ENCODE measurements around the gene SAMD4A. TPM values are rescaled to one million over a fixed set of nuclear protein-coding genes. Genes with fewer than 3 reads are reported as not detected.

SAMD4A gene
- polyA plus RNA-seq, 4 donors, result 2.7 to 9.6 (median 3.5) TPM

- no peaks in the 10 kb centered on the region for H3K36me3 ChIP-seq (ENCODE audit: control insufficient read depth in 3 of 3, insufficient read depth in 2 of 3, low read depth in 1 of 3, low read length in 3 of 3)
- peaks cover 0 to 10% (median 0%) of the 10 kb centered on the region in 3 donors for H3K4me1 ChIP-seq (ENCODE audit: control insufficient read depth in 3 of 3, insufficient read depth in 2 of 3, low read depth in 1 of 3, low read length in 2 of 3)
- H3K9me3 ChIP-seq (ENCODE audit: control insufficient read depth in 2 of 2, insufficient read depth in 1 of 2, low read depth in 1 of 2, low read length in 1 of 2), result no peaks in the 10 kb centered on the region
- H3K27me3 ChIP-seq (ENCODE audit: control insufficient read depth in 3 of 3, insufficient read depth in 3 of 3, low read length in 3 of 3), result no peaks in the 10 kb centered on the region
- 14 to 40% (median 31%) methylated on average over 2 of the region's 2 CpGs for WGBS, 3 donors
- FAIRE-seq, result no peak
- no peak overlapping the region for H3K27ac ChIP-seq (ENCODE audit: low read depth in 1 of 3, low read length in 2 of 3)
- H3K4me3 ChIP-seq (ENCODE audit: low read depth in 1 of 3, low read length in 3 of 3), result no peak overlapping the region
- DNase-seq, result no peak
These were observed 31.3 kb upstream of the SAMD4A start for GRCh38 chr14:54535646-54536045.

- DNase-seq (peak; percentile 57 to 66), FAIRE-seq (peak; percentile 87)
- no peak overlapping the region for H3K4me3 ChIP-seq (ENCODE audit: low read depth in 1 of 3, low read length in 3 of 3)
- 21 to 62% (median 35%) methylated on average over 2 of the region's 2 CpGs for WGBS, 3 donors
- H3K27me3 ChIP-seq (ENCODE audit: control insufficient read depth in 3 of 3, insufficient read depth in 3 of 3, low read length in 3 of 3), result no peaks in the 10 kb centered on the region
- H3K36me3 ChIP-seq (ENCODE audit: control insufficient read depth in 3 of 3, insufficient read depth in 2 of 3, low read depth in 1 of 3, low read length in 3 of 3), result no peaks in the 10 kb centered on the region
- H3K27ac ChIP-seq (ENCODE audit: low read depth in 1 of 3, low read length in 2 of 3), result no peak overlapping the region
- H3K9me3 ChIP-seq (ENCODE audit: control insufficient read depth in 2 of 2, insufficient read depth in 1 of 2, low read depth in 1 of 2, low read length in 1 of 2), result no peaks in the 10 kb centered on the region
- H3K4me1 ChIP-seq (ENCODE audit: control insufficient read depth in 3 of 3, insufficient read depth in 2 of 3, low read depth in 1 of 3, low read length in 2 of 3), result peaks cover 0 to 10% (median 0%) of the 10 kb centered on the region in 3 donors
These were observed 29.3 kb upstream of the SAMD4A start for GRCh38 chr14:54537651-54538050.

- Histone ChIP-seq H3K4me3 (ENCODE audit: low read depth in 1 of 3, low read length in 3 of 3) (no peak overlapping the region), H3K27me3 (ENCODE audit: control insufficient read depth in 3 of 3, insufficient read depth in 3 of 3, low read length in 3 of 3) (no peaks in the 10 kb centered on the region), H3K27ac (ENCODE audit: low read depth in 1 of 3, low read length in 2 of 3) (no peak overlapping the region), H3K9me3 (ENCODE audit: control insufficient read depth in 2 of 2, insufficient read depth in 1 of 2, low read depth in 1 of 2, low read length in 1 of 2) (no peaks in the 10 kb centered on the region), H3K4me1 (ENCODE audit: control insufficient read depth in 3 of 3, insufficient read depth in 2 of 3, low read depth in 1 of 3, low read length in 2 of 3) (peaks cover 0 to 10% (median 0%) of the 10 kb centered on the region in 3 donors), H3K36me3 (ENCODE audit: control insufficient read depth in 3 of 3, insufficient read depth in 2 of 3, low read depth in 1 of 3, low read length in 3 of 3) (no peaks in the 10 kb centered on the region)
- no peak for FAIRE-seq
- peak; percentile 14 to 34 for DNase-seq
- 25 to 75% (median 48%) methylated on average over 3 of the region's 3 CpGs for WGBS, 3 donors
These were observed 28.9 kb upstream of the SAMD4A start for GRCh38 chr14:54538055-54538454.

- no peak for DNase-seq
- Histone ChIP-seq H3K9me3 (ENCODE audit: control insufficient read depth in 2 of 2, insufficient read depth in 1 of 2, low read depth in 1 of 2, low read length in 1 of 2) (no peaks in the 10 kb centered on the region), H3K36me3 (ENCODE audit: control insufficient read depth in 3 of 3, insufficient read depth in 2 of 3, low read depth in 1 of 3, low read length in 3 of 3) (no peaks in the 10 kb centered on the region), H3K4me3 (ENCODE audit: low read depth in 1 of 3, low read length in 3 of 3) (no peak overlapping the region), H3K27ac (ENCODE audit: low read depth in 1 of 3, low read length in 2 of 3) (no peak overlapping the region), H3K27me3 (ENCODE audit: control insufficient read depth in 3 of 3, insufficient read depth in 3 of 3, low read length in 3 of 3) (no peaks in the 10 kb centered on the region), H3K4me1 (ENCODE audit: control insufficient read depth in 3 of 3, insufficient read depth in 2 of 3, low read depth in 1 of 3, low read length in 2 of 3) (no peaks in the 10 kb centered on the region)
- 94 to 98% (median 95%) methylated on average over 3 of the region's 3 CpGs for WGBS, 3 donors
- no peak for FAIRE-seq
These were observed 19.3 kb upstream of the SAMD4A start for GRCh38 chr14:54547583-54547982.

GRCh38 chr14:54548491-54548890 is 18.4 kb upstream of the SAMD4A start:
- Histone ChIP-seq H3K27ac (ENCODE audit: low read depth in 1 of 3, low read length in 2 of 3) (no peak overlapping the region), H3K9me3 (ENCODE audit: control insufficient read depth in 2 of 2, insufficient read depth in 1 of 2, low read depth in 1 of 2, low read length in 1 of 2) (no peaks in the 10 kb centered on the region), H3K4me3 (ENCODE audit: low read depth in 1 of 3, low read length in 3 of 3) (no peak overlapping the region), H3K27me3 (ENCODE audit: control insufficient read depth in 3 of 3, insufficient read depth in 3 of 3, low read length in 3 of 3) (no peaks in the 10 kb centered on the region), H3K4me1 (ENCODE audit: control insufficient read depth in 3 of 3, insufficient read depth in 2 of 3, low read depth in 1 of 3, low read length in 2 of 3) (no peaks in the 10 kb centered on the region), H3K36me3 (ENCODE audit: control insufficient read depth in 3 of 3, insufficient read depth in 2 of 3, low read depth in 1 of 3, low read length in 3 of 3) (no peaks in the 10 kb centered on the region)
- no peak for FAIRE-seq
- no peak for DNase-seq
- 82 to 84% (median 84%) methylated on average over 5 of the region's 5 CpGs for WGBS, 3 donors

GRCh38 chr14:54549862-54550261 is 17.1 kb upstream of the SAMD4A start:
- no peak for DNase-seq
- no peak for FAIRE-seq
- 84 to 85% (median 85%) methylated on average over 3 of the region's 3 CpGs for WGBS, 3 donors
- no peaks in the 10 kb centered on the region for H3K9me3 ChIP-seq (ENCODE audit: control insufficient read depth in 2 of 2, insufficient read depth in 1 of 2, low read depth in 1 of 2, low read length in 1 of 2)
- H3K4me3 ChIP-seq (ENCODE audit: low read depth in 1 of 3, low read length in 3 of 3), result no peak overlapping the region
- H3K36me3 ChIP-seq (ENCODE audit: control insufficient read depth in 3 of 3, insufficient read depth in 2 of 3, low read depth in 1 of 3, low read length in 3 of 3), result no peaks in the 10 kb centered on the region
- H3K27me3 ChIP-seq (ENCODE audit: control insufficient read depth in 3 of 3, insufficient read depth in 3 of 3, low read length in 3 of 3), result no peaks in the 10 kb centered on the region
- no peak overlapping the region for H3K27ac ChIP-seq (ENCODE audit: low read depth in 1 of 3, low read length in 2 of 3)
- H3K4me1 ChIP-seq (ENCODE audit: control insufficient read depth in 3 of 3, insufficient read depth in 2 of 3, low read depth in 1 of 3, low read length in 2 of 3), result no peaks in the 10 kb centered on the region

GRCh38 chr14:54550514-54550913 is 16.4 kb upstream of the SAMD4A start:
- H3K36me3 ChIP-seq (ENCODE audit: control insufficient read depth in 3 of 3, insufficient read depth in 2 of 3, low read depth in 1 of 3, low read length in 3 of 3), result no peaks in the 10 kb centered on the region
- FAIRE-seq, result no peak

GRCh38 chr14:54554401-54554800 is 12.5 kb upstream of the SAMD4A start:
- Histone ChIP-seq H3K9me3 (ENCODE audit: control insufficient read depth in 2 of 2, insufficient read depth in 1 of 2, low read depth in 1 of 2, low read length in 1 of 2) (no peaks in the 10 kb centered on the region), H3K27me3 (ENCODE audit: control insufficient read depth in 3 of 3, insufficient read depth in 3 of 3, low read length in 3 of 3) (no peaks in the 10 kb centered on the region), H3K4me3 (ENCODE audit: low read depth in 1 of 3, low read length in 3 of 3) (no peak overlapping the region), H3K27ac (ENCODE audit: low read depth in 1 of 3, low read length in 2 of 3) (no peak overlapping the region), H3K4me1 (ENCODE audit: control insufficient read depth in 3 of 3, insufficient read depth in 2 of 3, low read depth in 1 of 3, low read length in 2 of 3) (no peaks in the 10 kb centered on the region), H3K36me3 (ENCODE audit: control insufficient read depth in 3 of 3, insufficient read depth in 2 of 3, low read depth in 1 of 3, low read length in 3 of 3) (no peaks in the 10 kb centered on the region)
- DNase-seq (no peak), FAIRE-seq (no peak)
- WGBS, 3 donors, result 83 to 92% (median 90%) methylated on average over 2 of the region's 2 CpGs

More at GRCh38 chr14:54550514-54550913, 16.4 kb upstream of the SAMD4A start:
- H3K27me3 ChIP-seq (ENCODE audit: control insufficient read depth in 3 of 3, insufficient read depth in 3 of 3, low read length in 3 of 3), result no peaks in the 10 kb centered on the region
- H3K4me1 ChIP-seq (ENCODE audit: control insufficient read depth in 3 of 3, insufficient read depth in 2 of 3, low read depth in 1 of 3, low read length in 2 of 3), result no peaks in the 10 kb centered on the region
- DNase-seq, result no peak
- WGBS, 3 donors, result 71 to 76% (median 72%) methylated on average over 1 of the region's 1 CpG
- no peak overlapping the region for H3K27ac ChIP-seq (ENCODE audit: low read depth in 1 of 3, low read length in 2 of 3)
- H3K4me3 ChIP-seq (ENCODE audit: low read depth in 1 of 3, low read length in 3 of 3), result no peak overlapping the region
- H3K9me3 ChIP-seq (ENCODE audit: control insufficient read depth in 2 of 2, insufficient read depth in 1 of 2, low read depth in 1 of 2, low read length in 1 of 2), result no peaks in the 10 kb centered on the region

GRCh38 chr14:54555651-54556050 is 11.3 kb upstream of the SAMD4A start:
- Histone ChIP-seq H3K9me3 (ENCODE audit: control insufficient read depth in 2 of 2, insufficient read depth in 1 of 2, low read depth in 1 of 2, low read length in 1 of 2) (no peaks in the 10 kb centered on the region), H3K36me3 (ENCODE audit: control insufficient read depth in 3 of 3, insufficient read depth in 2 of 3, low read depth in 1 of 3, low read length in 3 of 3) (no peaks in the 10 kb centered on the region), H3K4me1 (ENCODE audit: control insufficient read depth in 3 of 3, insufficient read depth in 2 of 3, low read depth in 1 of 3, low read length in 2 of 3) (no peaks in the 10 kb centered on the region), H3K27me3 (ENCODE audit: control insufficient read depth in 3 of 3, insufficient read depth in 3 of 3, low read length in 3 of 3) (no peaks in the 10 kb centered on the region), H3K4me3 (ENCODE audit: low read depth in 1 of 3, low read length in 3 of 3) (no peak overlapping the region), H3K27ac (ENCODE audit: low read depth in 1 of 3, low read length in 2 of 3) (no peak overlapping the region)
- FAIRE-seq (no peak), DNase-seq (no peak)
- WGBS, 3 donors, result 93 to 98% (median 95%) methylated on average over 2 of the region's 2 CpGs

All from small intestine (tissue), 7 donors.